ENCODE results near the gene NPHP1.

GRCh38 chr2:110101901-110102803 is 102.7 kb downstream of the NPHP1 start:
- TF ChIP-seq CTCF (conservative IDR thresholded peaks at IDR 0.05; ENCODE audit: low read depth, low read length) = no peak
- TF ChIP-seq MAZ (IDR thresholded peaks at IDR 0.05; ENCODE audit: borderline replicate concordance, low read depth, low read length) = no peak
- no peak for TF ChIP-seq RAD21 (IDR thresholded peaks at IDR 0.05; ENCODE audit: low read length)
- TF ChIP-seq POLR2A (IDR thresholded peaks at IDR 0.05; ENCODE audit: low read depth, low read length) = no peak
- no peak for TF ChIP-seq USF2 (IDR thresholded peaks at IDR 0.05; ENCODE audit: low read depth, low read length)
- no peak for TF ChIP-seq CHD1 (IDR thresholded peaks at IDR 0.05; ENCODE audit: low read depth, low read length)
- TF ChIP-seq MXI1 (IDR thresholded peaks at IDR 0.05; ENCODE audit: borderline replicate concordance, low read depth, low read length) = no peak
- TF ChIP-seq NFE2L2 (IDR thresholded peaks at IDR 0.05; ENCODE audit: low read depth, low read length) = no peak
- no peak for TF ChIP-seq FOS (IDR thresholded peaks at IDR 0.05; ENCODE audit: low read depth, low read length)
- TF ChIP-seq SMC3 (IDR thresholded peaks at IDR 0.05; ENCODE audit: low read depth, low read length) = no peak
